Right atrium auricular region (tissue), 2 donors: ENCODE results near the gene GABRG3. TPM values are rescaled to one million over a fixed set of nuclear protein-coding genes. Genes with fewer than 3 reads are reported as not detected.

ENCODE experiments used
- DNase-seq: peaks from one replicate; pipeline ENCODE4 v3.0.0-alpha.2; 2019; ENCODE audit warnings: low spot score
- H3K27ac ChIP-seq, 2 donors: fragments of 200-600 bp; sonication (generic); 1 replicate in 1 of 2; 2 replicates in 1 of 2; pipeline ENCODE4 v1.5.1; 2016 to 2019
- H3K27me3 ChIP-seq, 2 donors: fragments of 200-600 bp; sonication (generic); one replicate each; pipeline versions ENCODE4 v1.5.1 to v1.6.0; 2017 to 2019
- H3K36me3 ChIP-seq: fragments of 200-600 bp; sonication (generic); one replicate; pipeline ENCODE4 v1.5.1; 2016
- H3K4me1 ChIP-seq, 2 donors: fragments of 200-600 bp; sonication (generic); one replicate each; pipeline versions ENCODE4 v1.5.1 to v1.6.0; 2017 to 2019
- H3K4me3 ChIP-seq, 2 donors: fragments of 200-600 bp; sonication (generic); 1 replicate in 1 of 2; 2 replicates in 1 of 2; pipeline ENCODE4 v1.5.1; 2017 to 2019; ENCODE audit warnings: mild to moderate bottlenecking in 1 of 2, moderate library complexity in 1 of 2
- H3K9me3 ChIP-seq, 2 donors: fragments of 200-600 bp; sonication (generic); one replicate each; pipeline ENCODE4 v1.5.1; 2019
- CTCF ChIP-seq, 2 donors: fragments of 200-600 bp; sonication (generic); IDR thresholded peaks; one replicate each; pipeline ENCODE4 v1.5.1; 2019; ENCODE audit warnings: antibody characterized with exemption in 2 of 2
- total RNA-seq, 2 donors: library from RNA; depleted of rRNA; stranded (reverse); fragments of >200 nt; gene quantifications; one replicate each; pipeline ENCODE4 v1.1.0, GENCODE V29; 2016

Gene GABRG3
- total RNA-seq, 2 donors from 2014 or later: not detected

GRCh38 chr15:27532358-27532757, 561.4 kb downstream of the GABRG3 start:
- Histone ChIP-seq H3K27ac (no peak overlapping the region), H3K27me3 (no peaks in the 10 kb centered on the region), H3K4me1 (no peaks in the 10 kb centered on the region), H3K9me3 (no peaks in the 10 kb centered on the region), H3K36me3 (no peaks in the 10 kb centered on the region), H3K4me3 (no peak overlapping the region)
- TF ChIP-seq CTCF (IDR thresholded peaks at IDR 0.05): no peak
- DNase-seq: no peak

GRCh38 chr15:27535445-27536129, 564.6 kb downstream of the GABRG3 start:
- no peaks in the 10 kb centered on the region for H3K36me3 ChIP-seq
- no peak overlapping the region for H3K4me3 ChIP-seq
- H3K4me1 ChIP-seq: no peaks in the 10 kb centered on the region
- TF ChIP-seq CTCF (IDR thresholded peaks at IDR 0.05): no peak
- no peaks in the 10 kb centered on the region for H3K27me3 ChIP-seq
- H3K27ac ChIP-seq: no peak overlapping the region
- no peak for DNase-seq
- no peaks in the 10 kb centered on the region for H3K9me3 ChIP-seq

- H3K4me1 ChIP-seq: no peaks in the 10 kb centered on the region
- TF ChIP-seq CTCF (IDR thresholded peaks at IDR 0.05): no peak
- H3K27me3 ChIP-seq: no peaks in the 10 kb centered on the region
- H3K27ac ChIP-seq: no peak overlapping the region
- no peak for DNase-seq
- no peak overlapping the region for H3K4me3 ChIP-seq
- H3K36me3 ChIP-seq: no peaks in the 10 kb centered on the region
- no peaks in the 10 kb centered on the region for H3K9me3 ChIP-seq
Observed at GRCh38 chr15:27538325-27538724, 567.3 kb downstream of the GABRG3 start.

GRCh38 chr15:27541581-27541980, 570.6 kb downstream of the GABRG3 start:
- H3K9me3 ChIP-seq: no peaks in the 10 kb centered on the region
- H3K4me3 ChIP-seq: no peak overlapping the region
- H3K27ac ChIP-seq: no peak overlapping the region
- TF ChIP-seq CTCF (IDR thresholded peaks at IDR 0.05): no peak
- no peaks in the 10 kb centered on the region for H3K4me1 ChIP-seq
- no peak for DNase-seq
- no peaks in the 10 kb centered on the region for H3K27me3 ChIP-seq
- H3K36me3 ChIP-seq: no peaks in the 10 kb centered on the region

DNA sequence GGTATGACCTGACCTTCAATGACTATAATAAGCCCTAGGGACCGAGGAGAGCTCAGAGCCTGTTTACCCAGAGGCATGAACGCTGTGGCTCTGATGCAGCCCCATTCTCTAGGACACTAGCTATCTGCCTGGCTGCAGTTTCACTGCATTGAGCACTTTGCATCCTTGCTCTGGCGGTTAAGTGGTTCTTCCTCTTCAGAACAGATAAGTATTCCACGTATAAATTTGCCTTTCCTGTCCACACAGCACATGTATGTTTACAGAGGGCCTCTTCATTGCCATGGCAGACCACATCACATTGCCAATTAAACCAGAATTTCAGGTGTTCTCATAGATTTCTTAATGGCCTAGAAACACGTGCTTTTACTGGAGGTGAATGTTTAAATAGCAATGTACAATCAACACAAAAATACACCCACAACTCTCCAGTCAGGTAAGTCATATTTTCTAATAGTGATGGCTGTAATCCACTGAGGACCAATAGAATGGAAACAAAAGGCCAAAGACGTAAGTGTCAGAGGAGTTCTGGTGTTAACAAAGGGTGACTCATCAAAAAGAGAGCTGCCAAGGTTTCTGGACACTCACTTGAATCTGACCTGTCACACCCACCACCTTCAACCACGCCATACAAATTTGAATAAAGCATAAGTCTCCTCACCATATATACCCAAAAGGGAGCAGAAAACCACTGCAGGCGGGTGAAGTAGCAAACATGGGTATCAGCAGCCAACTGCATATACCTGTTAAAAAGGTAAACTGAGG, 574.7 kb downstream of the GABRG3 start:
- H3K4me1 ChIP-seq: no peaks in the 10 kb centered on the region
- no peaks in the 10 kb centered on the region for H3K36me3 ChIP-seq
- DNase-seq: no peak
- H3K4me3 ChIP-seq: no peak overlapping the region
- H3K27me3 ChIP-seq: no peaks in the 10 kb centered on the region
- no peak overlapping the region for H3K27ac ChIP-seq
- no peak for TF ChIP-seq CTCF (IDR thresholded peaks at IDR 0.05)
- H3K9me3 ChIP-seq: no peaks in the 10 kb centered on the region
